T-helper 2 cell (primary cell): ENCODE data around the gene ECPAS.
"Not testable (repeated sequence)": the region's sequence is repeated elsewhere in the genome, so short reads cannot be mapped to it uniquely, and the experiment has no call there.

Experiments
- DNase-seq, 5 experiments: peaks; one replicate each; pipeline versions ENCODE4 v3.0.0 to v3.0.0-alpha.2; 2012 to 2022

ECPAS gene

GRCh38 chr9:111467778-111468367, 16.3 kb downstream of the ECPAS start:
- no peak for DNase-seq

- no peak for DNase-seq
Measured at GRCh38 chr9:111463048-111463447, 21.1 kb downstream of the ECPAS start.

- DNase-seq: no peak
Measured at GRCh38 chr9:111458139-111459009, 25.8 kb downstream of the ECPAS start.

- no peak for DNase-seq
Measured at GRCh38 chr9:111456529-111456928, 27.7 kb downstream of the ECPAS start.

- DNase-seq: no peak
Measured at GRCh38 chr9:111455638-111456037, 28.5 kb downstream of the ECPAS start.

GRCh38 chr9:111454751-111455150, 29.4 kb downstream of the ECPAS start:
- no peak for DNase-seq

- DNase-seq: no peak
Measured at GRCh38 chr9:111451570-111451969, 32.6 kb downstream of the ECPAS start.

GRCh38 chr9:111450124-111450523, 34.1 kb downstream of the ECPAS start:
- no peak for DNase-seq

- no peak for DNase-seq
Measured at GRCh38 chr9:111449705-111450104, 34.5 kb downstream of the ECPAS start.

GRCh38 chr9:111445799-111446198, 38.4 kb downstream of the ECPAS start:
- DNase-seq: not testable (repeated sequence)

- no peak for DNase-seq
Measured at GRCh38 chr9:111443454-111443853, 40.7 kb downstream of the ECPAS start.

GRCh38 chr9:111442360-111443027, 41.7 kb downstream of the ECPAS start:
- DNase-seq: no peak

- no peak for DNase-seq
Measured at GRCh38 chr9:111440226-111440625, 44.0 kb downstream of the ECPAS start.

GRCh38 chr9:111438541-111439235, 45.5 kb downstream of the ECPAS start:
- no peak for DNase-seq

GRCh38 chr9:111436571-111436970, 47.6 kb downstream of the ECPAS start:
- no peak for DNase-seq

GRCh38 chr9:111433082-111433481, 51.1 kb downstream of the ECPAS start:
- DNase-seq: no peak

GRCh38 chr9:111431684-111432083, 52.5 kb downstream of the ECPAS start:
- no peak for DNase-seq

GRCh38 chr9:111429175-111429574, 55.0 kb downstream of the ECPAS start:
- DNase-seq: peak in 1 of 5 experiments; percentile 4

GRCh38 chr9:111427186-111427585, 57.0 kb downstream of the ECPAS start:
- DNase-seq: peak in 1 of 5 experiments; percentile 59

- DNase-seq: no peak
Measured at GRCh38 chr9:111423389-111423788, 60.8 kb downstream of the ECPAS start.

GRCh38 chr9:111414406-111414805, 69.8 kb downstream of the ECPAS start:
- no peak for DNase-seq

GRCh38 chr9:111413996-111414395, 70.2 kb downstream of the ECPAS start:
- DNase-seq: no peak

GRCh38 chr9:111412280-111412679, 71.9 kb downstream of the ECPAS start:
- no peak for DNase-seq
